GM10248 (cell line): ENCODE data around the gene KANK2.
"Not testable (repeated sequence)": the region's sequence is repeated elsewhere in the genome, so short reads cannot be mapped to it uniquely, and the experiment has no call there.

Experiments
- CTCF ChIA-PET: fragments of 300-600 bp; sonication (Branson Sonifier 250); formaldehyde crosslinking; extraction: SDS; loops from one replicate; lab custom pipeline; 2021; ENCODE audit warnings: antibody characterized with exemption; lab: Yijun Ruan, JAX
- POLR2A ChIA-PET: fragments of 350-650 bp; sonication (Branson Sonifier 250); formaldehyde crosslinking; extraction: SDS; loops from one replicate; lab custom pipeline; 2020; ENCODE audit warnings: antibody characterized with exemption; lab: Yijun Ruan, JAX
- DNase-seq: peaks from one replicate; pipeline ENCODE4 v3.0.0; 2012; ENCODE audit errors: extremely low spot score
- TF ChIP-seq, protein P1 (sequence below): IDR thresholded peaks from 2 replicates; pipeline ENCODE4 v1.5.1; 2012; ENCODE audit warnings: mild to moderate bottlenecking, low read depth; ENCODE audit errors: extremely low read depth, missing control alignments, control extremely low read depth

KANK2 gene

DNA sequence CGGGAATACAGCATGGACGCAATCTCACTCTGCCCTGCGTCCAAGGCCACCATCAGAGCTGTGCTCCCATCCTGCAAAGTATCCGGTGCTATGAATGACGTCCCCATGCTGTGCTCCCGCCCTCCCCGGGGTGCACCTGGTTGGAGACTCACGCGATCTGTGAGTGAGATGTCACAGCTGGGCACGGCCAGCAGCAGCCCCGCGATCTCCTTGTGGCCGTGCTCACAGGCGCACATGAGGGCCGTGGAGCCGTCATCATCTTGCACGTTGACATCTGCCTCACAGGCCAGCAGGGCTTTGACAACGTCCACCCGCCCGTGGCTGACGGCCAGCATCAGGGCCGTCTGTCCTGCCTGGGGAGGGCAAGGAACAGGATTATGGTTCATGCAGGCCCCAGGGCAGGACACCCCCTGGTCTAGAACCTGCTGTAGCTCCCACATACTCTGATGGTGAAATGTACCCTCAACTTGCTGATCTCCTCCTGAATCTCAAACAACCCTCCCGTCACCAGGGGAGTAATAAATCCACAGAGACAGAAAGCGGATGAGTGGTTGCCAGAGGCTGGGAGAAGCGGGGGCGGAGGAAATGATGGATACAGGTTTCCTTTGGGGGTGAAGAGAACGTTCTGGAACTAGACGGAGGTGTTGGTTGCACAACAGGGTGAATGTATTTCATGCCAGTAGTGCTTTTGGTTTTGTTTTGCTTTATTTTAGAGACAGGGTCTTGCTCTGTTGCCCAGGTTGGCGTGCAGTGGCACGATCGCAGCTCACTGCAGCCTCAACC is 27.3 kb downstream of the KANK2 start:
- POLR2A ChIA-PET = no interaction called here
- TF ChIP-seq, protein P1, sequence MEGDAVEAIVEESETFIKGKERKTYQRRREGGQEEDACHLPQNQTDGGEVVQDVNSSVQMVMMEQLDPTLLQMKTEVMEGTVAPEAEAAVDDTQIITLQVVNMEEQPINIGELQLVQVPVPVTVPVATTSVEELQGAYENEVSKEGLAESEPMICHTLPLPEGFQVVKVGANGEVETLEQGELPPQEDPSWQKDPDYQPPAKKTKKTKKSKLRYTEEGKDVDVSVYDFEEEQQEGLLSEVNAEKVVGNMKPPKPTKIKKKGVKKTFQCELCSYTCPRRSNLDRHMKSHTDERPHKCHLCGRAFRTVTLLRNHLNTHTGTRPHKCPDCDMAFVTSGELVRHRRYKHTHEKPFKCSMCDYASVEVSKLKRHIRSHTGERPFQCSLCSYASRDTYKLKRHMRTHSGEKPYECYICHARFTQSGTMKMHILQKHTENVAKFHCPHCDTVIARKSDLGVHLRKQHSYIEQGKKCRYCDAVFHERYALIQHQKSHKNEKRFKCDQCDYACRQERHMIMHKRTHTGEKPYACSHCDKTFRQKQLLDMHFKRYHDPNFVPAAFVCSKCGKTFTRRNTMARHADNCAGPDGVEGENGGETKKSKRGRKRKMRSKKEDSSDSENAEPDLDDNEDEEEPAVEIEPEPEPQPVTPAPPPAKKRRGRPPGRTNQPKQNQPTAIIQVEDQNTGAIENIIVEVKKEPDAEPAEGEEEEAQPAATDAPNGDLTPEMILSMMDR = no peak
- DNase-seq = no peak
- CTCF ChIA-PET = interaction anchor here (1.5 to 1.6 kb wide), 2 partner anchors 41 to 44 kb away, joined by 3 to 5 read pairs; no protein-coding TSS in a partner anchor

DNA sequence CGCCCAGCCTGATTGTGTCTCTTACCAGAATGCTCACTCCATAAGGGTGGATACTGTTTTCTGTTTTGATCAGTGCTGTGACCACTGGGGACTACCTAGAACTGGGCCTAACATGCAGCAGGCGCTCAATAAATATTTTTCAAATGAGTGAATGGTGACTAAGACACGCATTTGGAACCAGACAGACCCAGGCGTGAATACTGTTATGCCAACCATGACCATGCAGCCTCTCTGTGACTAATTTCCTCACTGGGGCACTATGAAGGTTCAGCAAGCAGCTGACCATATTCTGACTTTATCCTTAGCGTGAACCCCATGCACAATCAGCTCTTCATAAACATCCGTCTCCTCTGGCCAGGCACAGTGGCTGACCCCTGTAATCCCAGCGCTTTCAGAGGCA is 28.8 kb downstream of the KANK2 start:
- CTCF ChIA-PET = interaction anchor here (1.5 to 1.6 kb wide), 3 partner anchors 39 to 75 kb away, joined by 3 to 5 read pairs (median 3); no protein-coding TSS in a partner anchor
- TF ChIP-seq, protein P1 = no peak
- POLR2A ChIA-PET = no interaction called here
- DNase-seq = no peak

DNA sequence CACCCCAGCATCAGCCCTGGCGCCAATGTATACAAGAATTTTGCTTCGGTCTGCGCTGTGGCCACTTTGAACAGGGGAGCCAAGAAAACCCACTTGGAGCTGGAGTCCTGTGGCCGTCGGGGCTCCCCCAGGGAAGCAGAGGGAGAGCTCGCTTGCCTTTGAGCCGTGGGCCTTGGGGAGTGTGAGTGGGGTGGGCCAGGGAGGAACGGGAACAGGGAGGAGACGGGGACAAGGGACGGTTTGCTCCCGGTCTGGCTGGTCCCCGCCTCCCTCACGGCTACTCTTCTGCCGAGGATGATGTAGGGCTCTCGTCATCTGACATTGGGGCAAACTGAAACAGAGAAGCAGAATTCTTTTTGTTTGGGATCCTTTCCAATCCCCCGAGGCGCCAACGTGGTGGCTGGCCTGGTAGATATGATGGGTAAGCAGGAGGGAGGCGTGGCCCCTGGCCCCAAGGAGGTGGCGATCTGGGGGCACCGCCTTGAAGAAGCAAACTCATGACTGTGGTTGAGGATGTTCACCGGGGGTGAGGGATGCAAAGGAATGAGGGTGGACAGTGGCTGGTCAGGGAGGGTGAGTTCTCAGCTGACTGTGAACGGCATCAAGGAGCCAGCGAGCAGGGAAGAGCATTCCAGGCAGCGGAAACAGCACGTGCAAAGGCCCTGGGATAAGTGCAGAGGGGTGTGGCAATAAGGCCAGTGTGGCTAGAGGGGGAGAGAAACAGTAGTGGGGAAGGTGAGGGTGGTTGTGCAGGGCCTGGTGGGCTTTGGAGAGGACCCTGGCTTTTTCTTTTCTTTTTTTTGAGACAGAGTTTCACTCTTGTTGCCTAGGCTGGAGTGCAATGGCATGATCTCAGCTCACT is 30.8 kb downstream of the KANK2 start:
- ChIA-PET POLR2A (no interaction called here), CTCF (no interaction called here)
- no peak for DNase-seq
- TF ChIP-seq, protein P1 = no peak

DNA sequence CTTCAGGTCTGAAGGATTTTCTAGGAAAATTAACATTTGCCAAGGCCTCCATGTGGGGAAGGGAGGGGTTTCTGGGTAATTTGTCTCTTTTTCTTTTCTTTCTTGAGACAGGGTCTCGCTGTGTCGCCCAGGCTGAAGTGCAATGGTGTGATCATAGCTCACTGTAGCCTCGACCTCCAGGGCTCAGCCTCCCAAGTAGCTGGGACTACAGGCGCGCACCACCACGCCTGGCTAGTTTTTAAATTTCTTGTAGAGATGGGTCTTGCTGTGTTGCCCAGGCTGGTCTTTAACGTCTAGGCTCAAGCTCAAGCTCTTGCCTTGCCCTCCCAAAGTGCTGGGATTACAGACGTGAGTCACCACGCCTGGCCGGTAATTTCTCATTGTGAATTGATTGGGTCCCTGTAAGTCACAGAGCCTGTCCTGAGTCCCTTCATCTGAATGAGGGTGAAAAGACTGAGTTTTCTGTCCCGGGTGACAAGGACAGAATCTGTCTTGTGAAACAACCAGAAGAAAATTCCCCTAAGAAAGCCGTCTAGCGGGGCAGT is 31.8 kb downstream of the KANK2 start:
- TF ChIP-seq, protein P1 = no peak
- CTCF ChIA-PET = no interaction called here
- POLR2A ChIA-PET = no interaction called here
- DNase-seq = no peak

DNA sequence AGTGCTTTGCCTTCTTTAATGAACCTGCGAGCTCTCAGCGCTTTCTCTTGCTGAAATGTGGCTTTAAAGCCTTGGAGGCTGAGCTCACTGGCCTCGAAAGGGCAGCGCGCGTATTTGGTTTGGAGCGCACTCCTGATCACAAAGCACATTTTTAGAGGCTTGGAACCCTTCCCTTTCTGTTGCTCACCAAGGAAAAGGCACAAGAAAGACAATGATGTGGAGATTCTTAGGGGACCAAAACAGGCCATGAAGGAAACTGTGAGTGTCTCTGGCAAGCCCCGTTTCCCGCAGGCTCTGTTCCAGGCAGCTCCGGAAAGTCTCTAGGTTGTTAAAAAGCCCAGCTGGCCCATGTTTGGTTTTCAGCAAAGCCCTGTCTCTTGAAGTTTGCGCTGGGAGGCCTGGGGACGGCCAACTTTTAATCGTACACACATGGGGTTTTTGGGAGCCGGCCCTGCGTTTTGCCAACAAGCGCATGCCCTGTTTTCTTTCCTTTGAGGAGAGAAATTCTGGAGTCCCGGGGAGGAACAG is 32.4 kb downstream of the KANK2 start:
- DNase-seq = no peak
- CTCF ChIA-PET = interaction anchor here (0.8 to 1.7 kb wide), 2 partner anchors 13 to 26 kb away, joined by 3 to 5 read pairs; no protein-coding TSS in a partner anchor
- POLR2A ChIA-PET = no interaction called here
- TF ChIP-seq, protein P1 = no peak

DNA sequence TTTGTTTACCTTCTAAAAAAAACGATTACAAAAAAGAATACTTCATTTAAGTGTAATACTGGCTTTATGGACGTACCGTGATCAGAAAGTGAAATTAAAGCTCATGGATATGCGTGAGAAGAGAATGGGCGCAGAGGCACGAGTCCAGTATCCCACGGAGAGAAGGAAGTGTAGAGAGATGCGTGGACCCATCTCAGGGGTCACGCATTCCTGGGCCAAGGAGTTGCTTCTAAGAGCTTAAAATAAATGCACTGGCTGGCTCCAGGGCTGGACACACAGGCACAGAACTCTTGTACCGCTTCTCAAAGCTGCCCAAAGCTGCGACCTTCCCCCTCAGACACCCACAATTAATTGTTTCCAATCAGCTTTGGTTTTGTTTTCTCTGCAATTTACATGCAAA is 33.0 kb downstream of the KANK2 start:
- POLR2A ChIA-PET = no interaction called here
- CTCF ChIA-PET = interaction anchor here (0.8 to 1.7 kb wide), 2 partner anchors 14 to 25 kb away, joined by 3 to 5 read pairs; no protein-coding TSS in a partner anchor
- TF ChIP-seq, protein P1 = no peak
- no peak for DNase-seq

DNA sequence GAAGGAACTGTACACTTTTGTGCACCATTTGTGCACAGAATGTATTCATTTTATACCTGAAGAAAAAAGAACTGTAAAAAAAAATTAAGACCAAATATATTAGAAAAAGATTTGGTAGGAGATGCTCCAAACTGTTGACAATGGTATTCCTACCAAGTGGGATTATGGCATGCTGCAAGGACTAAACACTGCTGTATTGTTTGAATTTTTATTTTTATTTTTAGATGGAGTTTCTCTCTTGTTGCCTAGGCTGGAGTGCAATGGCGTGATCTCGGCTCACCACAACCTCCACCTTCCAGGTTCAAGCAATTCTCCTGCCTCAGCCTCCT is 36.9 kb downstream of the KANK2 start:
- DNase-seq, CTCF ChIA-PET, POLR2A ChIA-PET: not testable (repeated sequence)
